Measurements from ENCODE around the gene LILRA6. TPM values are rescaled to one million over a fixed set of nuclear protein-coding genes. Genes with fewer than 3 reads are reported as not detected.
"Not testable (repeated sequence)": the region's sequence is repeated elsewhere in the genome, so short reads cannot be mapped to it uniquely, and the experiment has no call there.

Gene LILRA6
- polyA plus RNA-seq, 3 donors = 65.7 to 150 (median 143) TPM

- Histone ChIP-seq H3K4me2 (replicated peaks; ENCODE audit: extremely low read depth, low read length, poor library complexity, severe bottlenecking) (peak overlapping the region; percentile 99), H3K9ac (ENCODE audit: insufficient read depth, low read length, poor library complexity, severe bottlenecking) (peak overlapping the region; percentile 81), H3K27me3 (ENCODE audit: control insufficient read depth in 2 of 2, insufficient read depth in 2 of 2, low read length in 2 of 2) (no peaks in the 10 kb centered on the region), H3K27ac (ENCODE audit: low read depth in 1 of 2, low read length in 2 of 2) (peak overlapping the region; percentile 97 to 100), H4K20me1 (ENCODE audit: insufficient read depth, low read length) (peaks cover 33% of the 10 kb centered on the region), H3K36me3 (replicated peaks in 1 of 2; ENCODE audit: control insufficient read depth in 1 of 2, insufficient read depth in 2 of 2, low read length in 2 of 2) (peaks cover 44 to 45% of the 10 kb centered on the region in 2 donors), H2AFZ (ENCODE audit: insufficient read depth, low read depth, low read length, poor library complexity, severe bottlenecking) (no peak overlapping the region), H3K9me3 (replicated peaks in 1 of 2; ENCODE audit: control insufficient read depth in 1 of 2, insufficient read depth in 1 of 2, low read length in 2 of 2) (no peaks in the 10 kb centered on the region), H3K4me3 (replicated peaks in 1 of 3; ENCODE audit: low read depth in 2 of 3, low read length in 3 of 3) (peak overlapping the region; percentile 2 to 99 (median 26)), H3K79me2 (ENCODE audit: insufficient read depth, low read length) (peaks cover 83% of the 10 kb centered on the region), H3K4me1 (ENCODE audit: control insufficient read depth in 1 of 2, insufficient read depth in 2 of 2, low read length in 2 of 2) (peaks cover 85 to 92% of the 10 kb centered on the region in 2 donors)
- intact Hi-C loops (cut with micrococcal nuclease) = loop anchor here (2.0 to 5.0 kb wide), 2 partner anchors 23 to 164 kb away; no protein-coding TSS in a partner anchor
- H3K27ac Mint-ChIP-seq = peak overlapping the region; percentile 99 to 100 (median 100)
- peak overlapping the region; percentile 100 for H3K4me3 Mint-ChIP-seq
- peaks cover 0 to 11% (median 2%) of the 10 kb centered on the region in 3 donors for H3K27me3 Mint-ChIP-seq (ENCODE audit: low read depth in 3 of 3)
- H3K36me3 Mint-ChIP-seq = peaks cover 69 to 76% of the 10 kb centered on the region in 2 donors
- TF ChIP-seq, protein P1, sequence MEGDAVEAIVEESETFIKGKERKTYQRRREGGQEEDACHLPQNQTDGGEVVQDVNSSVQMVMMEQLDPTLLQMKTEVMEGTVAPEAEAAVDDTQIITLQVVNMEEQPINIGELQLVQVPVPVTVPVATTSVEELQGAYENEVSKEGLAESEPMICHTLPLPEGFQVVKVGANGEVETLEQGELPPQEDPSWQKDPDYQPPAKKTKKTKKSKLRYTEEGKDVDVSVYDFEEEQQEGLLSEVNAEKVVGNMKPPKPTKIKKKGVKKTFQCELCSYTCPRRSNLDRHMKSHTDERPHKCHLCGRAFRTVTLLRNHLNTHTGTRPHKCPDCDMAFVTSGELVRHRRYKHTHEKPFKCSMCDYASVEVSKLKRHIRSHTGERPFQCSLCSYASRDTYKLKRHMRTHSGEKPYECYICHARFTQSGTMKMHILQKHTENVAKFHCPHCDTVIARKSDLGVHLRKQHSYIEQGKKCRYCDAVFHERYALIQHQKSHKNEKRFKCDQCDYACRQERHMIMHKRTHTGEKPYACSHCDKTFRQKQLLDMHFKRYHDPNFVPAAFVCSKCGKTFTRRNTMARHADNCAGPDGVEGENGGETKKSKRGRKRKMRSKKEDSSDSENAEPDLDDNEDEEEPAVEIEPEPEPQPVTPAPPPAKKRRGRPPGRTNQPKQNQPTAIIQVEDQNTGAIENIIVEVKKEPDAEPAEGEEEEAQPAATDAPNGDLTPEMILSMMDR (IDR thresholded peaks at IDR 0.05) = no peak
- WGBS (ENCODE audit: insufficient coverage) = 1% methylated on average over 11 of the region's 18 CpGs
- peaks cover 92% of the 10 kb centered on the region for H3K4me1 Mint-ChIP-seq
- peaks cover 0 to 4% (median 0%) of the 10 kb centered on the region in 7 donors for H3K9me3 Mint-ChIP-seq
- peak; percentile 100 for DNase-seq
Measured at GRCh38 chr19:54207983-54208783, 34.4 kb downstream of the LILRA6 start.

- peaks cover 0 to 9% (median 2%) of the 10 kb centered on the region in 3 donors for H3K27me3 Mint-ChIP-seq (ENCODE audit: low read depth in 3 of 3)
- H3K4me3 Mint-ChIP-seq = peak overlapping the region; percentile 100
- peak overlapping the region; percentile 2 to 99 (median 26) for H3K4me3 ChIP-seq (replicated peaks in 1 of 3; ENCODE audit: low read depth in 2 of 3, low read length in 3 of 3)
- peaks cover 49 to 51% of the 10 kb centered on the region in 2 donors for H3K36me3 ChIP-seq (replicated peaks in 1 of 2; ENCODE audit: control insufficient read depth in 1 of 2, insufficient read depth in 2 of 2, low read length in 2 of 2)
- peak overlapping the region; percentile 99 for H3K4me2 ChIP-seq (replicated peaks; ENCODE audit: extremely low read depth, low read length, poor library complexity, severe bottlenecking)
- intact Hi-C loops (cut with micrococcal nuclease) = loop anchor here in 1 of 2 donors (5.0 kb wide), 1 partner anchor 165 kb away; no protein-coding TSS in a partner anchor
- H3K4me1 ChIP-seq (ENCODE audit: control insufficient read depth in 1 of 2, insufficient read depth in 2 of 2, low read length in 2 of 2) = peaks cover 91 to 97% of the 10 kb centered on the region in 2 donors
- H3K27me3 ChIP-seq (ENCODE audit: control insufficient read depth in 2 of 2, insufficient read depth in 2 of 2, low read length in 2 of 2) = no peaks in the 10 kb centered on the region
- peaks cover 92% of the 10 kb centered on the region for H3K4me1 Mint-ChIP-seq
- WGBS (ENCODE audit: insufficient coverage) = 0% methylated on average over 5 of the region's 5 CpGs
- peak overlapping the region; percentile 80 for H3K9ac ChIP-seq (ENCODE audit: insufficient read depth, low read length, poor library complexity, severe bottlenecking)
- peak overlapping the region; percentile 97 to 100 for H3K27ac ChIP-seq (ENCODE audit: low read depth in 1 of 2, low read length in 2 of 2)
- TF ChIP-seq, protein P1 (IDR thresholded peaks at IDR 0.05) = no peak
- H2AFZ ChIP-seq (ENCODE audit: insufficient read depth, low read depth, low read length, poor library complexity, severe bottlenecking) = no peak overlapping the region
- H3K9me3 ChIP-seq (replicated peaks in 1 of 2; ENCODE audit: control insufficient read depth in 1 of 2, insufficient read depth in 1 of 2, low read length in 2 of 2) = no peaks in the 10 kb centered on the region
- H3K79me2 ChIP-seq (ENCODE audit: insufficient read depth, low read length) = peaks cover 83% of the 10 kb centered on the region
- no peak for DNase-seq
- peaks cover 0 to 4% (median 0%) of the 10 kb centered on the region in 7 donors for H3K9me3 Mint-ChIP-seq
- H3K36me3 Mint-ChIP-seq = peaks cover 70 to 78% of the 10 kb centered on the region in 2 donors
- H3K27ac Mint-ChIP-seq = peak overlapping the region; percentile 99 to 100 (median 100)
- peaks cover 38% of the 10 kb centered on the region for H4K20me1 ChIP-seq (ENCODE audit: insufficient read depth, low read length)
Measured at GRCh38 chr19:54207676-54207982, 35.0 kb downstream of the LILRA6 start.

GRCh38 chr19:54207193-54207592 lies 35.4 kb downstream of the LILRA6 start:
- Histone ChIP-seq H3K4me2 (replicated peaks; ENCODE audit: extremely low read depth, low read length, poor library complexity, severe bottlenecking) (peak overlapping the region; percentile 99), H3K27ac (ENCODE audit: low read depth in 1 of 2, low read length in 2 of 2) (peak overlapping the region; percentile 97 to 100), H3K79me2 (ENCODE audit: insufficient read depth, low read length) (peaks cover 83% of the 10 kb centered on the region), H4K20me1 (ENCODE audit: insufficient read depth, low read length) (peaks cover 43% of the 10 kb centered on the region), H3K9ac (ENCODE audit: insufficient read depth, low read length, poor library complexity, severe bottlenecking) (peak overlapping the region; percentile 80), H3K4me1 (ENCODE audit: control insufficient read depth in 1 of 2, insufficient read depth in 2 of 2, low read length in 2 of 2) (peaks cover 95 to 97% of the 10 kb centered on the region in 2 donors), H3K4me3 (replicated peaks in 1 of 3; ENCODE audit: low read depth in 2 of 3, low read length in 3 of 3) (peak overlapping the region; percentile 26 to 99 (median 30)), H3K36me3 (replicated peaks in 1 of 2; ENCODE audit: control insufficient read depth in 1 of 2, insufficient read depth in 2 of 2, low read length in 2 of 2) (peaks cover 54 to 55% of the 10 kb centered on the region in 2 donors)
- H3K9me3 ChIP-seq (replicated peaks in 1 of 2; ENCODE audit: control insufficient read depth in 1 of 2, insufficient read depth in 1 of 2, low read length in 2 of 2); H3K27me3 Mint-ChIP-seq (ENCODE audit: low read depth in 3 of 3); H3K27me3 ChIP-seq (ENCODE audit: control insufficient read depth in 2 of 2, insufficient read depth in 2 of 2, low read length in 2 of 2); H2AFZ ChIP-seq (ENCODE audit: insufficient read depth, low read depth, low read length, poor library complexity, severe bottlenecking); H3K9me3 Mint-ChIP-seq: not testable (repeated sequence)
- Mint-ChIP-seq H3K4me1 (peaks cover 96% of the 10 kb centered on the region), H3K27ac (peak overlapping the region; percentile 99 to 100 (median 100)), H3K36me3 (peaks cover 74 to 78% of the 10 kb centered on the region in 2 donors), H3K4me3 (peak overlapping the region; percentile 100)
- intact Hi-C loops (cut with micrococcal nuclease) = loop anchor here in 1 of 2 donors (5.0 kb wide), 1 partner anchor 165 kb away; no protein-coding TSS in a partner anchor
- peak in 1 of 3 donors; percentile 15 for DNase-seq
- 0% methylated on average over 1 of the region's 23 CpGs for WGBS (ENCODE audit: insufficient coverage)
